Measurements from ENCODE around the gene BLVRA. TPM values are rescaled to one million over a fixed set of nuclear protein-coding genes. Genes with fewer than 3 reads are reported as not detected.

BLVRA gene
- total RNA-seq, 2 donors from 2014 or later: 29.6 to 54.8 TPM

GRCh38 chr7:43844257-43844656 is 85.8 kb downstream of the BLVRA start:
- no peak for TF ChIP-seq CTCF (IDR thresholded peaks at IDR 0.05)
- Histone ChIP-seq H3K4me3 (no peak overlapping the region), H3K27ac (no peak overlapping the region), H3K4me1 (no peaks in the 10 kb centered on the region), H3K9me3 (no peaks in the 10 kb centered on the region), H3K36me3 (no peaks in the 10 kb centered on the region), H3K27me3 (no peaks in the 10 kb centered on the region)
- DNase-seq (ENCODE audit: low spot score): no peak

- Histone ChIP-seq H3K27me3 (no peaks in the 10 kb centered on the region), H3K36me3 (no peaks in the 10 kb centered on the region), H3K4me3 (no peak overlapping the region), H3K27ac (no peak overlapping the region), H3K9me3 (no peaks in the 10 kb centered on the region), H3K4me1 (no peaks in the 10 kb centered on the region)
- DNase-seq (ENCODE audit: low spot score): no peak
- TF ChIP-seq CTCF (IDR thresholded peaks at IDR 0.05): no peak
Measured at GRCh38 chr7:43844662-43845061, 86.2 kb downstream of the BLVRA start.

GRCh38 chr7:43847496-43847895 is 89.0 kb downstream of the BLVRA start:
- Histone ChIP-seq H3K4me1 (no peaks in the 10 kb centered on the region), H3K27me3 (no peaks in the 10 kb centered on the region), H3K9me3 (no peaks in the 10 kb centered on the region), H3K27ac (no peak overlapping the region), H3K36me3 (no peaks in the 10 kb centered on the region), H3K4me3 (no peak overlapping the region)
- DNase-seq (ENCODE audit: low spot score): no peak
- no peak for TF ChIP-seq CTCF (IDR thresholded peaks at IDR 0.05)

GRCh38 chr7:43849047-43849446 is 90.6 kb downstream of the BLVRA start:
- Histone ChIP-seq H3K4me3 (no peak overlapping the region), H3K27me3 (no peaks in the 10 kb centered on the region), H3K9me3 (no peaks in the 10 kb centered on the region), H3K4me1 (no peaks in the 10 kb centered on the region), H3K27ac (no peak overlapping the region), H3K36me3 (no peaks in the 10 kb centered on the region)
- DNase-seq (ENCODE audit: low spot score): no peak
- TF ChIP-seq CTCF (IDR thresholded peaks at IDR 0.05): no peak

GRCh38 chr7:43850348-43851116 is 92.1 kb downstream of the BLVRA start:
- Histone ChIP-seq H3K4me3 (no peak overlapping the region), H3K36me3 (no peaks in the 10 kb centered on the region), H3K27ac (no peak overlapping the region), H3K27me3 (no peaks in the 10 kb centered on the region), H3K4me1 (no peaks in the 10 kb centered on the region), H3K9me3 (no peaks in the 10 kb centered on the region)
- no peak for TF ChIP-seq CTCF (IDR thresholded peaks at IDR 0.05)
- no peak for DNase-seq (ENCODE audit: low spot score)

GRCh38 chr7:43851805-43852204 is 93.3 kb downstream of the BLVRA start:
- no peaks in the 10 kb centered on the region for H3K27me3 ChIP-seq
- TF ChIP-seq CTCF (IDR thresholded peaks at IDR 0.05): no peak
- DNase-seq (ENCODE audit: low spot score): no peak
- no peaks in the 10 kb centered on the region for H3K9me3 ChIP-seq
- H3K4me1 ChIP-seq: no peaks in the 10 kb centered on the region
- no peak overlapping the region for H3K27ac ChIP-seq
- H3K4me3 ChIP-seq: no peak overlapping the region
- no peaks in the 10 kb centered on the region for H3K36me3 ChIP-seq
